Measurements from ENCODE around the gene LAIR2. TPM values are rescaled to one million over a fixed set of nuclear protein-coding genes. Genes with fewer than 3 reads are reported as not detected.
A peak's percentile ranks its signal among the peaks of the same experiment; 100 is the strongest.

LAIR2 gene
- total RNA-seq, 2 experiments from 2014 or later: not detected

DNA sequence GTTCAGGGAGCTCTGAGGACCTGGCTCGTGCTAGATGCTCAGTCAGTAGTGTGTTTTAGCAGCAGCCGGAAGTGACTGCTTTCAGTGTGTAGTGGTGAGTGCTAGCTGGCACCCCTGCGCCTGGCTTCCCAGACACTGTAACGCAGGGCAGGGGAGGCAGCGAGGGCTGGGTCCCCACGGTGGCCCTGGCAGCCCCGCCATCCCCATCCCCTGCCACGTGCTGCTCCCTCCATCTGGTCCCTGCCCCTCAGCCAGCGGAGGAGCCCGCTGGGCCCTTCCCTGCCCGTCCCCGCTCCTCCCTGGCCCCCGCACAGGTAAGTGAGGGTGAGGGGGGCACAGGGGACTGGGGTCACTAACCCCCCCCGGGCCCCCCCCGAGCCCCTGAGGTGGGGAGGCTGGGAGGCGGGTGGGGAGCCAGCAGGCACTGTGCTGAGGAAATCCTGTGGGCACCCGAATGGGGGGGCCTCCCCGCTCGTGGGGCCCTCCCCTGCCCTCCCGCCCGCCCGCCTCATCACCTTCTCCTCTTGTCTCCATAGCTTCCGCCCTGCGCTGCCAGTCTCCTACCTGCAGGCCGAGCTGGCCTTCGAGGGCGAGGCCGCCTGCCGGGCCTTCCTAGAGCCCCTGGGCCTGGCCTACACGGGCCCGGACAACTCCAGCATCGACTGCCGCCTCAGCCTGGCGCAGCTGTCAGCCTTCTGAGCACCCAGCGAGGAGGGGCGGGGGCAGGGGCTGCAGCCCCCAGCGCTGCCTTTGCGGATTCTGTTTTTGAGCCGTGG lies 42.2 kb upstream of the LAIR2 start:
- no peak overlapping the region for H3K27ac Mint-ChIP-seq
- intact Hi-C loops (cut with micrococcal nuclease): loop anchor here (5.0 kb wide), 1 partner anchor 253 kb away; no protein-coding TSS in a partner anchor
- ChIA-PET CTCF (no interaction called here), POLR2A (interaction anchor here (1.7 kb wide), 2 partner anchors 11 to 12 kb away, joined by 4 to 8 read pairs; partner anchors contain the start of gene LENG8)
- peaks cover 33% of the 10 kb centered on the region for H3K4me1 Mint-ChIP-seq (ENCODE audit: low read depth)
- no peaks in the 10 kb centered on the region for H3K27me3 Mint-ChIP-seq
- no peaks in the 10 kb centered on the region for H3K9me3 Mint-ChIP-seq
- H3K36me3 Mint-ChIP-seq: peaks cover 36% of the 10 kb centered on the region
- no peak overlapping the region for H3K4me3 Mint-ChIP-seq
- DNase-seq: no peak

- intact Hi-C loops (cut with micrococcal nuclease): loop anchor here (5.0 kb wide), 1 partner anchor 254 kb away; no protein-coding TSS in a partner anchor
- ChIA-PET POLR2A (interaction anchor here (1.7 kb wide), 2 partner anchors 10 to 13 kb away, joined by 4 to 8 read pairs; partner anchors contain the start of gene LENG8), CTCF (no interaction called here)
- Mint-ChIP-seq H3K9me3 (no peaks in the 10 kb centered on the region), H3K36me3 (peaks cover 32% of the 10 kb centered on the region), H3K4me3 (no peak overlapping the region), H3K27ac (peak overlapping the region; percentile 65), H3K27me3 (no peaks in the 10 kb centered on the region), H3K4me1 (ENCODE audit: low read depth) (peaks cover 33% of the 10 kb centered on the region)
- DNase-seq: no peak
Measured at GRCh38 chr19:54461210-54461609, 41.4 kb upstream of the LAIR2 start.

- Mint-ChIP-seq H3K4me3 (peak overlapping the region; percentile 72), H3K4me1 (ENCODE audit: low read depth) (peaks cover 33% of the 10 kb centered on the region), H3K27ac (peak overlapping the region; percentile 65), H3K36me3 (peaks cover 28% of the 10 kb centered on the region), H3K27me3 (no peaks in the 10 kb centered on the region), H3K9me3 (no peaks in the 10 kb centered on the region)
- DNase-seq: no peak
- intact Hi-C loops (cut with micrococcal nuclease): loop anchor here (5.0 kb wide), 1 partner anchor 254 kb away; no protein-coding TSS in a partner anchor
- CTCF ChIA-PET: interaction anchor here (2.6 kb wide), 1 partner anchor 11 kb away, joined by 9 read pairs; no protein-coding TSS in a partner anchor
- POLR2A ChIA-PET: interaction anchor here (0.6 to 1.4 kb wide), 3 partner anchors 8 to 13 kb away, joined by 3 to 4 read pairs (median 4); partner anchors contain the start of gene LENG8
Measured at GRCh38 chr19:54461613-54462012, 41.0 kb upstream of the LAIR2 start.

- Mint-ChIP-seq H3K9me3 (no peaks in the 10 kb centered on the region), H3K27me3 (no peaks in the 10 kb centered on the region), H3K36me3 (peaks cover 28% of the 10 kb centered on the region), H3K27ac (peak overlapping the region; percentile 77), H3K4me3 (peak overlapping the region; percentile 72), H3K4me1 (ENCODE audit: low read depth) (peaks cover 33% of the 10 kb centered on the region)
- intact Hi-C loops (cut with micrococcal nuclease): loop anchor here (5.0 kb wide), 1 partner anchor 255 kb away; no protein-coding TSS in a partner anchor
- ChIA-PET CTCF (interaction anchor here (2.6 kb wide), 1 partner anchor 12 kb away, joined by 9 read pairs; no protein-coding TSS in a partner anchor), POLR2A (interaction anchor here (0.6 to 1.4 kb wide), 3 partner anchors 8 to 14 kb away, joined by 3 to 4 read pairs (median 4); partner anchors contain the start of gene LENG8)
- no peak for DNase-seq
Measured at GRCh38 chr19:54462047-54462654, 40.5 kb upstream of the LAIR2 start.

GRCh38 chr19:54462655-54463530 lies 39.7 kb upstream of the LAIR2 start:
- H3K27ac Mint-ChIP-seq: peak overlapping the region; percentile 92
- H3K4me1 Mint-ChIP-seq (ENCODE audit: low read depth): peaks cover 33% of the 10 kb centered on the region
- POLR2A ChIA-PET: interaction anchor here (0.9 to 1.4 kb wide), 5 partner anchors 8 to 326 kb away, joined by 4 to 31 read pairs (median 6); partner anchors contain the start of gene LENG8
- peak overlapping the region; percentile 72 for H3K4me3 Mint-ChIP-seq
- H3K36me3 Mint-ChIP-seq: peaks cover 24% of the 10 kb centered on the region
- intact Hi-C loops (cut with micrococcal nuclease): loop anchor here (1.0 to 5.0 kb wide), 2 partner anchors 14 to 256 kb away; partner anchors contain the start of gene LENG8
- H3K9me3 Mint-ChIP-seq: no peaks in the 10 kb centered on the region
- DNase-seq: peak; percentile 76
- no peaks in the 10 kb centered on the region for H3K27me3 Mint-ChIP-seq
- CTCF ChIA-PET: interaction anchor here (2.6 kb wide), 1 partner anchor 12 kb away, joined by 9 read pairs; no protein-coding TSS in a partner anchor

GRCh38 chr19:54463531-54464043 lies 39.0 kb upstream of the LAIR2 start, which contains the start of gene LENG9:
TSS of gene LENG9 (minus strand) at chr19:54463778. CDS start at chr19:54463526, 252 bp downstream.
- POLR2A ChIA-PET: interaction anchor here (0.7 to 1.2 kb wide), 4 partner anchors 9 to 327 kb away, joined by 3 to 31 read pairs (median 8); partner anchors contain the start of genes LENG8 and MBOAT7
- peaks cover 29% of the 10 kb centered on the region for H3K4me1 Mint-ChIP-seq (ENCODE audit: low read depth)
- H3K4me3 Mint-ChIP-seq: peak within 1 kb of the TSS; percentile 78
- H3K9me3 Mint-ChIP-seq: no peaks in the 10 kb centered on the region
- CTCF ChIA-PET: interaction anchor here (2.6 kb wide), 1 partner anchor 13 kb away, joined by 9 read pairs; no protein-coding TSS in a partner anchor
- peak; percentile 99 for DNase-seq
- peaks cover 17% of the 10 kb centered on the region for H3K36me3 Mint-ChIP-seq
- peak within 1 kb of the TSS; percentile 92 for H3K27ac Mint-ChIP-seq
- H3K27me3 Mint-ChIP-seq: no peaks in the 10 kb centered on the region
- intact Hi-C loops (cut with micrococcal nuclease): loop anchor here (1.0 to 5.0 kb wide), 5 partner anchors 14 to 876 kb away; partner anchors contain the start of genes KMT5C, LENG8, MYADM and TSEN34

DNA sequence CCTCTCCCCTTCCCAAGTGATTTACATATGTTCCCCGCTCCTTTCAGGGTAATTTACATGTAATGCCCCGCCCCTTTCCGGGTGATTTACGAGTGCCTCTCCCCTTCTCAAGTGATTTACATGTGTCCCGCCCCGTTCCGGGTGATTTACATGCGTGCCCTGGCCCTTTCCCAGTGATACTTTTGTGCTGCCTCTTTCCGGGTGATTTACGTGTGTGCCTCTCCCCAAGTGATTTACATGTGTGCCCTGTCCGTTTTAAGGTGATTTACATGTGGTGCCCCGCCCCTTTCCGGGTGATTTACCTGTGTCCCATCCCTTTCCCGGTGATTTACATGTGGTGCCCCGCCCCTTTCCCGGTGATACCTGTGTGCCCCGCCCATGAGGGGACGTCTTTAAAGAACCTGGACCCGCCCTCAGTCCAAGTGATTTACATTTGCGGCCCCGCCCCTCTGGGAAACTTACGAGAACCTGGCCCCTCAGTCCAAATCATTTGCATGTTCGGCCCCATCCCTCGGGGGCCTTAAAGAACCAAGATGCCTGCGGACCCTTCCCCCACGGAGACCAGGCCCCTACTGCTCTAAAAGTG lies 38.5 kb upstream of the LAIR2 start:
- DNase-seq: peak; percentile 97
- CTCF ChIA-PET: interaction anchor here (2.6 kb wide), 1 partner anchor 14 kb away, joined by 9 read pairs; no protein-coding TSS in a partner anchor
- Mint-ChIP-seq H3K27me3 (no peaks in the 10 kb centered on the region), H3K36me3 (peaks cover 12% of the 10 kb centered on the region), H3K4me3 (peak overlapping the region; percentile 78), H3K9me3 (no peaks in the 10 kb centered on the region), H3K27ac (peak overlapping the region; percentile 92), H3K4me1 (ENCODE audit: low read depth) (peaks cover 27% of the 10 kb centered on the region)
- POLR2A ChIA-PET: interaction anchor here (0.7 to 1.2 kb wide), 4 partner anchors 9 to 327 kb away, joined by 3 to 31 read pairs (median 8); partner anchors contain the start of genes LENG8 and MBOAT7
- intact Hi-C loops (cut with micrococcal nuclease): loop anchor here (1.0 to 5.0 kb wide), 4 partner anchors 257 to 875 kb away; partner anchors contain the start of genes KMT5C, MYADM and TSEN34

- Mint-ChIP-seq H3K36me3 (peaks cover 8% of the 10 kb centered on the region), H3K4me1 (ENCODE audit: low read depth) (peaks cover 22% of the 10 kb centered on the region), H3K27me3 (peaks cover 6% of the 10 kb centered on the region), H3K27ac (peak overlapping the region; percentile 92), H3K4me3 (peak overlapping the region; percentile 78), H3K9me3 (no peaks in the 10 kb centered on the region)
- ChIA-PET CTCF (no interaction called here), POLR2A (no interaction called here)
- intact Hi-C loops (cut with micrococcal nuclease): loop anchor here (1.0 to 5.0 kb wide), 4 partner anchors 258 to 874 kb away; partner anchors contain the start of genes KMT5C, MYADM and TSEN34
- peak; percentile 91 for DNase-seq
Measured at GRCh38 chr19:54464630-54465425, 37.8 kb upstream of the LAIR2 start.

DNA sequence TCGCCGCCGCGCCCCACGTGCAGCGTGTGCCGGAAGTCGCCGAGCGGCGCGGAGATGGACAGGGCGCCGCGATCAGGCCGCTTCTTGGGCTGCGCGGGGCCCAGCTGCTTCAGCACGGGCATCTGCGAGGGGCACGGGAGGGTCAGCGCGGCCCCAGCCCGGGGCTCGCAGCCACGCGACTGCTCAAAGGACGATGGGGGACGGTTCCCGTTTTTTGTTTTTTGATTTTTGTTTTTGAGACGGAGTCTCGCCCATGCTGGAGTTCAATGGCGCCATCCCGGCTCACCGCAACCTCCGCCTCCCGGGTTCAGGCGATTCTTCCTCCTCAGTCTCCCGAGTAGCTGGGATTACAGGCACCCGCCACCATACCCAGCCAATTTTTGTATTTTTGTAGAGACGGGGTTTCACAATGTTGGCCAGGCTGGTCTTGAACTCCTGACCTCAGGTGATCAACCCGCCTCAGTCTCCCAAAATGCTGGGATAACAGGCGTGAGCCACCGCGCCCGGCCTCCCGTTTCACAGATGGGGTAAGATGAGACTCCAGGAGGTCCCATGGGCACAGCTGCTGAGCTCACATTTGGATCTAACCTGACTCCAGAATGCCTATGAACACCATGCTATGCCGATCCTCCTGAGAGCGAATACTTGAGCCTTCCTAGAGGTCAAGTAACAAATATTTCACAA lies 37.1 kb upstream of the LAIR2 start:
- ChIA-PET CTCF (no interaction called here), POLR2A (no interaction called here)
- H3K27ac Mint-ChIP-seq: no peak overlapping the region
- intact Hi-C loops (cut with micrococcal nuclease): loop anchor here (2.0 kb wide), 2 partner anchors 275 to 599 kb away; partner anchors contain the start of genes MYADM and TSEN34
- DNase-seq: no peak
- peaks cover 14% of the 10 kb centered on the region for H3K27me3 Mint-ChIP-seq
- peaks cover 8% of the 10 kb centered on the region for H3K36me3 Mint-ChIP-seq
- peak overlapping the region; percentile 52 for H3K4me3 Mint-ChIP-seq
- no peaks in the 10 kb centered on the region for H3K9me3 Mint-ChIP-seq
- H3K4me1 Mint-ChIP-seq (ENCODE audit: low read depth): peaks cover 21% of the 10 kb centered on the region

Measured in activated CD4-positive, alpha-beta memory T cell treated with anti-CD3 and anti-CD28 coated beads for 36 hours (primary cell).